ENCODE measurements around the gene SLC6A12.

SLC6A12 gene

GRCh38 chr12:175250-175649, 38.7 kb downstream of the SLC6A12 start:
- no peaks in the 10 kb centered on the region for H3K4me1 ChIP-seq (ENCODE audit: control insufficient read depth, insufficient read depth, low read length)
- ChIA-PET CTCF (interaction anchor here (0.6 to 1.8 kb wide), 2 partner anchors 14 to 15 kb away, joined by 3 to 5 read pairs; no protein-coding TSS in a partner anchor), POLR2A (no interaction called here)
- no peak overlapping the region for H3K4me3 ChIP-seq (ENCODE audit: low read depth, low read length)
- H3K9me3 ChIP-seq (ENCODE audit: control insufficient read depth, insufficient read depth, low read depth, low read length) = no peaks in the 10 kb centered on the region
- TF ChIP-seq ZNF394 (tag by site-specific recombination; IDR thresholded peaks at IDR 0.05; ENCODE audit: borderline replicate concordance) (no peak), ZNF114 (tag by site-specific recombination; IDR thresholded peaks at IDR 0.05) (no peak), ELK4 (IDR thresholded peaks at IDR 0.05; ENCODE audit: borderline replicate concordance, low read depth, low read length) (no peak), ZFHX2 (tag by site-specific recombination; conservative IDR thresholded peaks at IDR 0.05) (0 out of 2 replicates have a peak, but pooled peaks have one; percentile 29), ZNF398 (tag by site-specific recombination; IDR thresholded peaks at IDR 0.05) (peak; percentile 82), PATZ1 (tag by site-specific recombination; IDR thresholded peaks at IDR 0.05) (peak; percentile 40; the same call in 1 of the 2 replicates)
- H3K27ac ChIP-seq (ENCODE audit: extremely low read depth, low read depth, low read length) = no peak overlapping the region
- H3K36me3 ChIP-seq (ENCODE audit: control insufficient read depth in 2 of 2, insufficient read depth in 1 of 2, low read length in 2 of 2) = no peaks in the 10 kb centered on the region

DNA sequence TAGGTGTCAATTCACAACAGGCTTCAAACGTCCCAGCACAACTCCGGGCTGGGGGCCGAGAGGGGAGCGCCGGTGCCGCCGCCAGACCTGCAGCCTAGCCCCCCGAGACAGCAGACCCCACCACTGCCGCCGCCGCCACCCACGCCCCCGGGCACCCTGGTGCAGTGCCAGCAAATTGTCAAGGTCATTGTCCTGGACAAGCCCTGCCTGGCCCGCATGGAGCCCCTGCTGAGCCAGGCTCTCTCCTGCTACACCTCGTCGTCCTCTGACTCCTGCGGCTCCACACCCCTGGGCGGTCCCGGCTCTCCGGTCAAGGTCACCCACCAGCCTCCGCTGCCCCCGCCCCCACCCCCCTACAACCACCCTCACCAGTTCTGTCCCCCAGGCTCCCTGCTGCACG, 39.4 kb downstream of the SLC6A12 start:
- Histone ChIP-seq H3K9me3 (ENCODE audit: control insufficient read depth, insufficient read depth, low read depth, low read length) (no peaks in the 10 kb centered on the region), H3K4me3 (ENCODE audit: low read depth, low read length) (no peak overlapping the region), H3K27ac (ENCODE audit: extremely low read depth, low read depth, low read length) (no peak overlapping the region), H3K36me3 (ENCODE audit: control insufficient read depth in 2 of 2, insufficient read depth in 1 of 2, low read length in 2 of 2) (no peaks in the 10 kb centered on the region), H3K4me1 (ENCODE audit: control insufficient read depth, insufficient read depth, low read length) (no peaks in the 10 kb centered on the region)
- CTCF ChIA-PET = interaction anchor here (1.8 kb wide), 1 partner anchor 16 kb away, joined by 5 read pairs; no protein-coding TSS in a partner anchor
- POLR2A ChIA-PET = no interaction called here
- TF ChIP-seq ZNF626 (tag by site-specific recombination; IDR thresholded peaks at IDR 0.05) = no peak
- TF ChIP-seq ZNF561 (tag by site-specific recombination; IDR thresholded peaks at IDR 0.05; ENCODE audit: borderline replicate concordance) = no peak
- TF ChIP-seq KLF16 (tag by site-specific recombination; IDR thresholded peaks at IDR 0.05) = no peak
- TF ChIP-seq ZNF37A (tag by site-specific recombination; IDR thresholded peaks at IDR 0.05) = no peak
- no peak for TF ChIP-seq ZNF549 (tag by site-specific recombination; IDR thresholded peaks at IDR 0.05)
- TF ChIP-seq ZNF112 (tag by site-specific recombination; IDR thresholded peaks at IDR 0.05) = no peak
- no peak for TF ChIP-seq HIC1 (tag by site-specific recombination; IDR thresholded peaks at IDR 0.05)
- no peak for TF ChIP-seq ZNF610 (tag by site-specific recombination; IDR thresholded peaks at IDR 0.05; ENCODE audit: borderline replicate concordance)
- TF ChIP-seq ZNF433 (tag by site-specific recombination; IDR thresholded peaks at IDR 0.05; ENCODE audit: low read depth) = no peak
- TF ChIP-seq, protein P1, sequence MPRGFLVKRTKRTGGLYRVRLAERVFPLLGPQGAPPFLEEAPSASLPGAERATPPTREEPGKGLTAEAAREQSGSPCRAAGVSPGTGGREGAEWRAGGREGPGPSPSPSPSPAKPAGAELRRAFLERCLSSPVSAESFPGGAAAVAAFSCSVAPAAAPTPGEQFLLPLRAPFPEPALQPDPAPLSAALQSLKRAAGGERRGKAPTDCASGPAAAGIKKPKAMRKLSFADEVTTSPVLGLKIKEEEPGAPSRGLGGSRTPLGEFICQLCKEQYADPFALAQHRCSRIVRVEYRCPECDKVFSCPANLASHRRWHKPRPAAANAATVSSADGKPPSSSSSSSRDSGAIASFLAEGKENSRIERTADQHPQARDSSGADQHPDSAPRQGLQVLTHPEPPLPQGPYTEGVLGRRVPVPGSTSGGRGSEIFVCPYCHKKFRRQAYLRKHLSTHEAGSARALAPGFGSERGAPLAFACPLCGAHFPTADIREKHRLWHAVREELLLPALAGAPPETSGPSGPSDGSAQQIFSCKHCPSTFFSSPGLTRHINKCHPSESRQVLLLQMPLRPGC (tag by site-specific recombination; IDR thresholded peaks at IDR 0.05) = no peak
- TF ChIP-seq ZNF558 (tag by site-specific recombination; IDR thresholded peaks at IDR 0.05) = no peak
- no peak for TF ChIP-seq ZNF311 (tag by site-specific recombination; IDR thresholded peaks at IDR 0.05; ENCODE audit: borderline replicate concordance)
- no peak for TF ChIP-seq ZBTB10 (tag by site-specific recombination; IDR thresholded peaks at IDR 0.05)
- TF ChIP-seq, protein P2, sequence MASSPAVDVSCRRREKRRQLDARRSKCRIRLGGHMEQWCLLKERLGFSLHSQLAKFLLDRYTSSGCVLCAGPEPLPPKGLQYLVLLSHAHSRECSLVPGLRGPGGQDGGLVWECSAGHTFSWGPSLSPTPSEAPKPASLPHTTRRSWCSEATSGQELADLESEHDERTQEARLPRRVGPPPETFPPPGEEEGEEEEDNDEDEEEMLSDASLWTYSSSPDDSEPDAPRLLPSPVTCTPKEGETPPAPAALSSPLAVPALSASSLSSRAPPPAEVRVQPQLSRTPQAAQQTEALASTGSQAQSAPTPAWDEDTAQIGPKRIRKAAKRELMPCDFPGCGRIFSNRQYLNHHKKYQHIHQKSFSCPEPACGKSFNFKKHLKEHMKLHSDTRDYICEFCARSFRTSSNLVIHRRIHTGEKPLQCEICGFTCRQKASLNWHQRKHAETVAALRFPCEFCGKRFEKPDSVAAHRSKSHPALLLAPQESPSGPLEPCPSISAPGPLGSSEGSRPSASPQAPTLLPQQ (tag by site-specific recombination; IDR thresholded peaks at IDR 0.05) = no peak
- TF ChIP-seq ZNF214 (tag by site-specific recombination; IDR thresholded peaks at IDR 0.05; ENCODE audit: borderline replicate concordance) = no peak
